ENCODE measurements around the gene CACNB2.
"Not testable (repeated sequence)": the region's sequence is repeated elsewhere in the genome, so short reads cannot be mapped to it uniquely, and the experiment has no call there.

CACNB2 gene

DNA sequence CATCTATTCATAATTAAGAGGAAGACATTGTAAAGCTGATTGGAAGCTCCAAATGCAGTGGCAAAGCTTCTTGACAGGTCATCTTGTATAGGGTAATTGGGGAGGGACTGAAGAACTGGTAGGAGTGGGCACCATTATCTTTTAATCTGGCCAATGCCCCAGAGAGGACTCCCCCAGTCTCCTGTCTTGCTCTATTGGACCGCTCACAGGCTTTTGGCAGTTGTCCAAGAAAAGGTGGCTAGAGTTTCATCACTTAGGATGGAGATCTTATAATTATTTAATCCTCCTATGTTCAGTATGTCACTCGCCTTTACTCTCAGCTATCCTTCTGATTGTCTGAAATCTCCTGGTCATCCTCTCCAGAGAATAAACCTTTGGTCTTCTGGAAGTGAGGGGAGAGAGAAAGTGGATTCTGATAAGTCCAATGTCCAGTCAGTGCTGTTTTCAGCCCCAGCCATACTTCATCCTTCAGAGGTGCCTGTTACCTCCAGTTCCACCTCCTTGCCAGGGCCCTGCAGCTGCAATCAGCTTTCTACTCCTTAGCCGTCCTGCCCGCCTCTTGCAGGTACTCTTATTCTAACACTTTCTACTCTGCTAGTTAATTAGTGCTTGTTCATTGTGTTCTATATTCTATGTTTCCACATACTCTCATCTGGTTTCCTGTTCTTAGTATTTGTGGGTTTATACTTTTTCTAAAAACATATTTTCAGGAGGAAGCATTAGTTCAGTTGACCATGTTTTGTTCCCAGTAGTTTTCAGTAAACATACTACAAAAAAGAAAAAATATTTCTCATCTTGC, 269.6 kb downstream of the CACNB2 start:
- no peak for DNase-seq

DNA sequence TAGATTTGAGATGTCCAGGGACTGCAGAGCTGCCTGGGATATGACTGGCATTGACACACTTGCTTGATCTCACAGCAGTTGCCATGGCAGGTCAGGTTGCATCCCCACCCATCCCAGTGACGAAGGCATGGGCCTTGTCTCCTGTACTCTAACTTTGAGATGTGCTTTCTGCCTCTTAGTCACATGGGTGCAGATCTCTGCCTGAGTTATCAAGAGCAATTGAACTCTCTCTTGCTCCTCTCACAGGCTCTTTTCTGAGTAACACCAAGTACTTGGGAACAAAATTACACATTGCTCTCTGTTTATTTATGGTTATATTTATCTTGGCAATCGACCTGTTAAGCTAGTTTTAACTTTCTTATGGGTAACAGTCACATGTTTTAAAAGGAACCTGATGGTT, 273.8 kb downstream of the CACNB2 start:
- no peak for DNase-seq

DNA sequence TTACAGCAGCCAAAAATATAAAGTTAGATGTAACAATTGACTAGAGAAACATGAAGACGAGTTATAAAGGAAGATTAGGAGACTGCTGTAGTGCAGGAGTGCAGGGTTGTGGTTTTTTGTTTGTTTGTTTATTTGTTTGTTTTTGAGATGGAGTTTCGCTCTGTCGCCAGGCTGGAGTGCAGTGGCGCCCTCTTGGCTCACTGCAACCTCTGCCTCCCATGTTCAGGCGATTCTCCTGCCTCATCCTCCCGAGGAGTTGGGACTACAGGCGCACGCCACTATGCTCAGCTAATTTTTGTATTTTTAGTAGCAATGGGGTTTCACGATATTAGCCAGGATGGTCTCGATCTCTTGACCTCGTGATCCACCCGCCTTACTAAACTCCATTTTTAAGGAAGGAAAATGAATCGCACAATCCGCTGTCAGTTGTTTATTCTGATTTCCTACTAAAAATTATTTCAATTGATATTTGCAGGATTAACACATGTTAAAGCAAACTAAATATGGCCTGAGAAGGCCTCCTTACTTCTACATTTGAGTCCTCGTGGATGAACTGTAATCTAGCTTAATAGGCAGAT, 277.8 kb downstream of the CACNB2 start:
- DNase-seq: no peak

DNA sequence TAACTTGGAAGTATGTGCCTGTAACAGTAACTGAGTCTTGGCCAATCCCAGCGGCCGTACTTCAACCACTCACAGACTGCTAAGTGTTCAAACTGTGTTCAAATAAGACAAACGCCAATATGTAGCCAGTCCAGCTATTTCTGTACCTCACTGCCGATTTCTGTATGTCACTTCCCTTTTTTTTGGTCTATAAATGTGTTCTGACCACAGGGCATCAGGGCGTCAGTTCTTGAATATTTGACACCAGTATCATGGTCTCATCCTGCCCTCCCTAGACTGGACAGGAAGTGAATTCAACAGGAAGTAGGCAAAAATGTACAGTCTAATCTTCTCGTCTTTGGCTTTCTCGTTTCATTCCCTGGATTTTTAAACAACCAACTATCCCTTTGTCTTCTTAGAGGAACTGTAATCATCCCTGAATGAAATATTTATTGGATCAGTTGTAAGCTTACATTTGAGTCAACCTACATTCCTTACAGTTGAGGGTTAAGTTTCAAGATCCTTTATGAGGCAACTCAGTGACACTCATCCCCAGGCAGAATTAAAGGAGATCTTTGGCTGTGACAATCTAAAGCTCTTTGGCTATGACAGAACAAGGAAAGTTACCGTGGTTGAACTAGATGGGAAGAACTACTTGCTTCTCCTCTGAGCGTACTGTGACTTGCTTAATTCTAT, 278.5 kb downstream of the CACNB2 start:
- DNase-seq: peak; percentile 59

DNA sequence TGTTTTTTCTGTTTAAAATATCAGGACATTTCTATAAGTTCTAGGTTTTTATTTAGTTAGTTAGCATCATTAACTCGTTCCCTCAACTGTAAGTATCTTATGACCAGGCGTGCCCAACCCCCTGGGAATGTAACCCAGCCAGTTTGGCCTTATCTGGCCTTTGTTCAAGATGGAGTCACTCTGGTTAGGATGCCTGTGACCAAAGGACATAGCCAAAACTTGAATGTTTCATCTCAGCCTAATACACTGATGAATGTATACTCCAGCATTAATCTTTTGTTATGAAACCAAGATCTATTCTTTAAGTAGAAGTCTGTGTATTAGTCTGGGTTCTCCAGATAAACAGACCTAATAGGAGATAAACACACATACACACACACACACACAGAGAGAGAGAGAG, 279.7 kb downstream of the CACNB2 start:
- DNase-seq: no peak

DNA sequence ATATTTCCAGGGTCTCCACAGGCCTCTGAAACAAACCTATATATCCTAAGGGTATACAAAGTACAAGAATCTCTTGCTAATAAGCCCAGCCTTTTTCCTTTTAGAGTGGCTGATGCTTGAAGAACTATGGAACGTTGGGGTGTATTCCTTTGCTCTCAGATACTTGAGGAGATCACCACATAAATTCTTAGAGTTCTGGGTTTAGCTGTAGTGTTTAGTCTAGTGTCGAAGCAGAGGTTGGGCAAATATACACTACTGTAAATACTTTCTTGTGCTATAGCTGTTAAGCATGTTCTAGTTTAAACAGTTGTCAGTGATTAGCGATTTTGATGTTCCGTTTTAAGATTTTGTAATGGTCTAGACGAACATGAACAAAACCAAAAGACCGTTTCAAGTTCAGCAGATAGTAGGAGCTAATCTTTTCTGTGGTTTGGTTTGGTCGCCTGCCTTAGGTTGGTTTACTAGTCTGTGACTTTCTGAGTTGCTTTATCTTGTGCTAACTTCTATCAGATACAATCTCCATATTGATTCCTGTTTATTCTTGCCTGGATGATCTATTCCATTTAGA, 281.6 kb downstream of the CACNB2 start:
- no peak for DNase-seq

DNA sequence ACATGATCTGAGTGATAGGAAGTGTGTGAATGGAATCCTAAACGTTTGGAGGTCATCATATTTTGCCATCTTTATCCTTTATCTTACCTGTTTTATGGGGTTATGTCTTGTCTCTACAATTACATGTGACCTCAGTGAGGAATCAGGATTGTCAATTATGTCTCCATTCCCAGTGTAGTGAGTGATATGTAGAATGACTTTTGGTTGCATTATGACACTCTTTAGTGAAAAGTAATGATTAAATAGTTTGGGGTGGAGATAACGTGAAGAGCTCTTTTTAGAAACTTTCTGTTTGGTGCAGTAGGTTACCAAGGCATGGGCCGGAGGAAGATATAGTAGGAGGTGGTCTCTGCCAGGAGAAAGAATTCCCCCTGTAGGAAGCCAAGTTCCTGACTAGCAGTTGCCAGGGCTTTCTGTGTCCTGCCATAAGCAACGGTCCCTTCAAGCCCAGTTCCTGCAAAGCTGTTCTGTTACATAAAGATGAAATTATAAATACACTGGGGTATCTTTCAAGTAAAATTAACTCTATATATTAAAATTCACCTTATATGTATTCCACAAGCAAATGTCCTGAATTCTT, 282.9 kb downstream of the CACNB2 start:
- no peak for DNase-seq

DNA sequence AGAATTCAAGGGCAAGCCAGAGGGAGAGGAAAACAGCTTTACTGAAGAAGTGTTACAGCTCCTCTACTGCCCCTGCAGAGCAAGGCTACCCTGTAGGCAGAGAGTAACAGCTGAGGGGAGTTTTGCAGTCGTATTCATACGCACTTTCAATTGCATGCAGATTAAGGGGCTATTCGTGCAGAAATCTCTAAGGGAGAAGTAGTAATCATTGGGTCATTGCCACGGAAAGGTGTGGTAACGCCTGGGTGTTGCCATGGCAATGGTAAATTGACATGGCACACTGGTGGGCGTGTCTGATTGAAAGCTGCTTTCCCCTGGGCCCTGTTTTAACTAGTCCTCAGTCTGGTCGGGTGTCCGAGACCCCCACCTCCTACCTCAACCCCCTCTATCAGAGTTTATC, 284.0 kb downstream of the CACNB2 start:
- DNase-seq: no peak

DNA sequence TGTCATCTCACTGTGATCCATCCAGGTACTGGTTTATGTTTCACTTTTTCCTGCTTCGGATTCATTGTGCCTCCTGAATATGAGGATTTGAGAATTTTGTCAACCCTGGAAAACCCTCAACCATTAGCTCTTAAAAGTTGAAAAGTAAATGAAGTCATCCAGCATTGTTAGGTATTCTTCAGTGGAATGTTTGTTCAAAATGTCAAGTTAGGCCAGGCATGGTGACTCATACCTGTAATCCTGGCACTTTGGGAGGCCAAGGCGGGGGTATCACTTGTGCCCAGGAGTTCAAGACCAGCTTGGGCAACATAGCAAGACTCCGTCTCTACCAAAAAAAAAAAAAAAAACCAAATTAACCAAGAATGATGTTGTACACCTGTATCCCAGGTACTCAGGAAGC, 289.1 kb downstream of the CACNB2 start:
- no peak for DNase-seq

DNA sequence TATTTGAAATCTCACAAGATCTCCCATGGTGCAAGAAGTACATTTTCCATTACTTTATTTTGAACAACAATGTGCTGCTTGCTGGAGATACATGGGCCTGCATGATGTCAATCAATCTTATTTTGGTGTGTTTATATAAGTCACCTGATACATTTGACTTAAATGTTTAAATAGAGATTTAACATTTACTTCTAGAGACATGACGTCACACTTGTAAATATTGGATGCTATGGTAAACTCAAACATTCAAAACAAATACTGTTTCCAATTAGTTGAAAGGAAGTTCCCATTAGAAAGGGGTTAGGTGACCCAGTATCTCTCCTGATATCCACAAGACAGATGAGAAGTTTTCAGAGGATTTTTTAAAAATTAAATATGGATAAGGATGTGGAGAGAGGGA, 296.7 kb downstream of the CACNB2 start:
- no peak for DNase-seq

DNA sequence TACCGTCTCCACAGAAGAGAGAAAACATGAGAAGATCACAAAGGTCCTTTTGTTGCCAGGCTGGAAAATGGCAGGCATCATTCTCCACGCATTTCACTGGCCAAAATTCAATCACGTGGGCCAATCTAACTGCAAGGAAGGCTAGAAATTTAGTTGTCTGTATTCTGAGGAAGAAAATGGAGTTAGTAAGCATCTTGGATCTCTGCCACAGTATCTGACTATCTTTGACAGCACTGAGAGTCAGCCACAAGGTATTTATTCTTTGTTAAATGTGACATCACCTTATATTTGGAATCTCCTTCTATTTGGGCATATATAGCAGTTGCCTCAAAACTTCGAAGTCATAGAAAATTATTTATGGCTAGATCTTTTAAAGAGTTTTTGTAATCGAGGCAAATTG, 297.3 kb downstream of the CACNB2 start:
- peak; percentile 5 for DNase-seq

DNA sequence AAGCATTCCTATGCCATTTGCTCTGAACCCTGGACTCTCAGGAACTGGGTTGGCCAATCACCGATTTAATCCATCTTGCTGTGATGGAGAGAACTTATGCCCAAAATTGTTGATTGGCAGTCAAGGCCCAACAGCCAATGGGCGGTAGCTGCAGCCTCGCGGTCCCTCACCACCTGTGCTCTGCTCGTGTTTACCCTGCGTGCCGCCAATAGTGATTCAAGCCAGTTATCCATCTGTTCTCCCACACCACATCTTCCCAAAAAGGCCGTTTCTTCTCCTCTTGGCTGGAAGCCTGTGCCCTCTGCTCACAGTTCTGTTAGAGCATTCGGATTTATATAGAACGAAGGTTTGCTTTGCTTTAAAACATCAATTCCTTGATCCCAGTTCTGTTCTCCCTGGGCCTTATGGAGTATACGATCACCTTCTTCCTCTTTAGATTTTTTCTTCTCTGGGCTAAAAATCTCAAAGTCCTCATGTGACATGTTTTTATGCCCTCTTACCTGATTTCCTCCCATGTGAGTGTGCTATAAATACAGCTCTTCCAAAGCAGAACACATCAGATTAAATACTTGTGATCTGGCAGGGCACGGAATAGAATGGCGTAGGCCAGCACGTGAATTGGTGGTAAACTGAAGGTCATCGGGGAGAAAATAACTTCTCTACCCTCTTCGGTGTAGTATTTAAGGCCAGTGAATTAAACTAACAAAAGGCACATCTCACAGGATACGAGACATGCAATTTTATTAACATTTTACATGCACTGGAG, 298.3 kb downstream of the CACNB2 start:
- no peak for DNase-seq

DNA sequence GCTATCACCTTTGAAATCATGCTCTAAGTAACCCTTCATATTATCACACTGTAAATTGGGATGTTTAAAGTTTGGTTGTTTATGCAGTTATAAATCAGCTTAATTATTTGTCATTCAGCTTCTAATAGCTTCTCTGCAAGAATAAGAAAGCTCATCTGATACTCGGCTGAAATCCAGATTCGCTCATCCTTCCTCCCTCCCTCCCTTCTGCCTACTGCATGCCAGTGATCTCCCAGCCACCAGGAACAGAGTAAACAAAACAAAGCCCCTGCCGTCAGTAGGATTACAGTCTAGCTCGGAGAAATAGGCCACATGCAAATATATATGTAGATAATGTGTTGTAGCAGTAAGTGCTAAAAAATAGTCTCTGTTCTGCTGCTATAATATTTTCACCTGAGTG, 299.4 kb downstream of the CACNB2 start:
- no peak for DNase-seq

DNA sequence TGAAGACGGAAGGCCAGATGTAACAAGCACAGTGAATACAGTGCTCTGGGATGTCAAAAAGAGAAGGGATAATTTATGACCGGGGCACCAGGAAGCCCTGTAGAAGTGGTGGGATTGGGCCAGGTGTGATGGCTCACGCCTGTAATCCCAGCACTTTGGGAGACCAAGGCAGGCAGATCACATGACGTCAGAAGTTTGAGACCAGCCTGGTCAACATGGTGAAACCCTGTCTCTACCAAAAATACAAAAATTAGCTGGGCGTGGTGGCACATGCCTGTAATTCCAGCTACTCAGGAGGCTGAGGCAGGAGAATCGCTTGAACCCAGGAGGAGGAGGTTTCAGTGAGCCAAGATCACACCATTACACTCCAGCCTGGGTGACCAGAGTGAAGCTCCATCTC, 305.4 kb downstream of the CACNB2 start:
- DNase-seq: not testable (repeated sequence)

DNA sequence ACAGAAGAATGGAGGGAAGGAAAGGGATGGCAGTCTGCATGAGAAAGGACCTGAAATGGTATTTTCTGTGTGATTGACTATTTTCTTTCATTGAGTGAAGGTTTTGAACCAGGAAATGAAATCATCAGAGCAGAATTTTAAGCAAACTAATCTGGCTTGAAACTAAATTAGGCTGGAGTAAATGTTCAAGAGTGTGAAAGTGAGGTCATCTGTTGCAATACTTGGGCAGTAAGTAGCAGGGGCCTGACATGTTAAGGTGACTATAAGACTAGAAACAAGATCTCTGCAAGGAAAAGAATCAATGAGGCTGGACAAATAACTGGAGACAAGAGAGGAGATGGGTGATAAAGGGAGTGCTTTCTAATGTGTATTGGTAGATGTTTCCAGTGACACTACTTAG, 306.0 kb downstream of the CACNB2 start:
- DNase-seq: no peak

DNA sequence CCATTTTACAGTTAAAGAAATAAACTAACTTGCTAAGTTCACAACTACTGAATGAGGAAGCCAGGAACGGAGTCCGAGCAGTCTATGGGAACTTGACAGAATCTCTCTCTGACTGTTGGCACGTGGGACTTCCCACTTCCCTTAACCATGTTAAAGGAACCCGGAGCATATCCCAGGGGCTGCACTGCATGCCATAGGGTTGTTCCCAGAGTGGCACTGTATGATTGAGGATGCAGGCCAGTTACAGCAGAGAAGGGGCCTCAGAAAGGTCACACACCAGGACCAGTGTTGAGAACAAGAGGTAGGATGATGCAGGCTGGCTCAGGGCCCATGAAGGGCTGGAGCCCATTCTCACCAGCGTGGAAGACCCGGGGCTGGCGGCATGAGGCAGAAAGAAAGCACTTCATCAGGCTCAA, 309.4 kb downstream of the CACNB2 start:
- no peak for DNase-seq

DNA sequence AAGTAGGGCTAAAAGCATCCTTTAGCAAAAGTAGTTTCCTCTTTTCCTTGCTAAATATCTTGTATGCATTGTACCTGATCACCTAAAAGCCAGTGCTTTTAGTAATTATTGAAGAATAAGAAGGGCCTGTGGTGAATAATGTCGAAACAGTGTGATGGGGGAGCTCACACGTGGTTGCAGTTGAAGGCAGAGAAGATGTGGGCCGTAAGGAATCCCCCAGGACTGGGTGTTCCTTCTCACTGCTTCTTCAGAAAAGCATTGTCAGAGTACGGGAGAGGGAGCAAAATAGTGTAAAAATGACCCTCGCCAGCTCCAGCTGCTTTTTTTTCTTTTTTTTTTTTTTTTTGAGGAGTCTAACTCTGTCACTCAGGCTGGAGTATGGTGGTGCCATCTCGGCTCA, 310.1 kb downstream of the CACNB2 start:
- no peak for DNase-seq

DNA sequence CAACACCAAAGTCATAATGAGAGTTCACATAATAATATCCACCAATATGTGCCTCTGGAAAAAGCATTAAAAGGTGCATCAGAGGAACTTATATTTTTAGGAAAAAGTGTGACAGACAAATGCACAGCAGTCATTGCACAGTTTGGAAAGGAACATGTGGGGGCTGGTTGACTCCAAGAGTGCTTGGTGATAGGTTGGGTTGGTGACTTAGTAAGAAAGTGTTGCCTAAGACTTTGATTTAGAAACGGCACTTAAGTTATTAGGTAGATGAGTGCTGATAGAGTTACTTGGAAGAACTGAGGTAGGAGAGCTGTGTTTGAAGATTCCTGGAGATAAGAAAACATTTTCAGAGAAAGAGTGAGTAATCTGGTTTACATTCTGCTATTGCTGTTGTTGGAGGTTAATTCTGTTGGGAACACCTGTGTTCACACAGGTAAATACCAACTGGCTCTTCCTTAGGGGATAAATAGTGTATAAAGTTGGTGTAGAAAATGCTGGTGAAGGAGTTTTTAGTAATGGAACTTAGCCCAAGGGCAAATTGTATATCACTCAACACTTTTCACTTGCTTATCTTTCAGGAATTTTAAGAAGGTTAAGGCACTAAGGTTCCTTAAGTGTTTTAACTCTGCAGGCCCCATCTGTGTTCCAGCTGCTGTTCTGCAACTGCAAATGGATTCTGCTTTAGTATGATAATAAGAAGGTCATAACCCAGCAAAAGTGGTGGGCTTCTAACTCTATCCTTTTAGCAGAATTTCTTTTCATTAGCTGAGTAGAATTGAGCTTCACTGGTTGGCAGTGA, 315.1 kb downstream of the CACNB2 start:
- DNase-seq: no peak

DNA sequence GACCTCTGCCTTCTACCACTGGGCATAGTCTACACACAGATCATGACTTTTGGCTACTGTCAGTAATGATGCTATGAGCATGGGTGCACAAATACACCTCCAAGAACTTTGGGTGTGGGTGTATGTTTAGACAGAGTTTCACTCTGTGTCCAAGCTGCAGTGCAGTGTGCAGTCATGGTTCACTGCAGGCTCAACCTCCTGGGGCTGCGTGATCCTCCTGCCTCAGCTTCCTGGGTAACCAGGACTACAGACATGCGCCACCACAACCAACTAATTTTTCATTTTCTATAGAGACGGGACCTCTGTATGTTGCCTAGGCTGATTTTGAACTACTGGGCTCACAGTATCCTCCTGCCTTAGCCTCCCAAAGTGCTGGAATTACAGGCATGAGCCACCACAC, 316.8 kb downstream of the CACNB2 start:
- no peak for DNase-seq

DNA sequence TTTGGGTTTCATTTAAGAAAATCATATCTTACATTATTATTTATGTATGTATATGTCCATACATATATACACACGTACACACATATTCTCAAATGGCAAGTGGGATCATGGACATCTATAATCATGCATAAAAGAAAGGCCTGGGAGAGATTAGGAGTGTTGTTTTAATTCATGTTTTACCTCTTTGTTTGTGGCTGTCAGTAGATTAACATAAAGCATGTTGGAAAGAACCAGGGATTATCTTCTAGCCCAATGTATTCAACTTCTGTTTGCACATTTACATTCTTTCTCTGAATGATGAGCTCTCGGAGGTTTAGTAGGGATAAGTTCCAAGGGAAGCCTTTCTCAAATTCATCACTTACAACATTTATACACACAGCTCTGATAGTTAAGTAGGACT, 319.8 kb downstream of the CACNB2 start:
- no peak for DNase-seq

DNA sequence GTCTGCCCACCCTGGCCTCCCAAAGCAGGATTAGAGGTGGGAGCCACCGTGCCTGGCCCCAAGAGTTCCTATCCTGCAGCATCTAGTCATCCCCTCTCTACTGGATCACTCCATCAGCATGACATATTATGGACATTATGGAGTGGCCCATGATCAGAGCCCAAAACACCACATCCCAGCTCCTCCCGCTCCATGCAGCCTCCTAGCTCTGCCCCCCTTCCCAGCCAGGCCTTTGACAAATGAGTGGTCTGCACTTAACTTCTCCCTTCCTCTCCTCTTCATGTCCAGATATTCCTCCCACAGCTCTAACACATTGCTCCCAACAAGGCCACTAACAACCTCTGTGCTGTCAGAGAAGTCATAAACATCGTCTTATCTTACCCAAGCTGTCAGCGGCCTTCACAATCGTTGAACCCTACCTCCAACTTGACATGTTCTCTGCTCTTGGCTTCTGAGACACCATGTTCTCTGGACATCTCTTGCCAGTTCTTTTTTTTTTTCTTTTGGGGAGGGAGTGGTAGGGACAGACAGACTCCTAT, 323.5 kb downstream of the CACNB2 start:
- DNase-seq: no peak

DNA sequence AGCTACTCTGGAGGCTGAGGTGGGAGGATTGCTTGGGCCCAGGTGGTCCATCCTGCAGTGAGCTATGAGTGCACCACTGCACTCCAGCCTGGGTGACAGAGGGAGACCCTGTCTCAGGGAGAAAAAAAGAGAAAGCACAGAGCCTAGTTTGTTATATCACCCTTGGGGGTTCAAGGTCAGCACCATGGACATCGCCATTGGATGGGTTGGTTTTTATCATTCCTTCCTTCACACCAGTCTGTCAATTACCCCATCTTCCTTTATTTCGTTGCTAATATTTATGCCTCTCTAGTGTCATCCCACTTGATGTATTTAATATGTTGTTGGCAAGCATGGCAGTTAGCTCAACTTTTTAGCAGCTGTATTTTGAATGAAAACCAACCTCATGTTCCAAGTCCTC, 328.9 kb downstream of the CACNB2 start:
- no peak for DNase-seq
